Dermis microvascular lymphatic vessel endothelial cell (primary cell): ENCODE results near the gene MAD1L1. TPM values are rescaled to one million over a fixed set of nuclear protein-coding genes. Genes with fewer than 3 reads are reported as not detected.

Experiments used
- DNase-seq, 2 donors: peaks; one replicate each; pipeline versions ENCODE4 v3.0.0 to v3.0.0-alpha.2; 2010; ENCODE audit warnings: low read depth in 2 of 2
- total RNA-seq: library from RNA; depleted of rRNA; stranded (reverse); fragments of >200 nt; gene quantifications from 2 replicates; pipeline ENCODE4 v1.2.1, GENCODE V29; 2014

Gene MAD1L1
- total RNA-seq, 1 donor from 2014 or later: 41.1 TPM

DNA sequence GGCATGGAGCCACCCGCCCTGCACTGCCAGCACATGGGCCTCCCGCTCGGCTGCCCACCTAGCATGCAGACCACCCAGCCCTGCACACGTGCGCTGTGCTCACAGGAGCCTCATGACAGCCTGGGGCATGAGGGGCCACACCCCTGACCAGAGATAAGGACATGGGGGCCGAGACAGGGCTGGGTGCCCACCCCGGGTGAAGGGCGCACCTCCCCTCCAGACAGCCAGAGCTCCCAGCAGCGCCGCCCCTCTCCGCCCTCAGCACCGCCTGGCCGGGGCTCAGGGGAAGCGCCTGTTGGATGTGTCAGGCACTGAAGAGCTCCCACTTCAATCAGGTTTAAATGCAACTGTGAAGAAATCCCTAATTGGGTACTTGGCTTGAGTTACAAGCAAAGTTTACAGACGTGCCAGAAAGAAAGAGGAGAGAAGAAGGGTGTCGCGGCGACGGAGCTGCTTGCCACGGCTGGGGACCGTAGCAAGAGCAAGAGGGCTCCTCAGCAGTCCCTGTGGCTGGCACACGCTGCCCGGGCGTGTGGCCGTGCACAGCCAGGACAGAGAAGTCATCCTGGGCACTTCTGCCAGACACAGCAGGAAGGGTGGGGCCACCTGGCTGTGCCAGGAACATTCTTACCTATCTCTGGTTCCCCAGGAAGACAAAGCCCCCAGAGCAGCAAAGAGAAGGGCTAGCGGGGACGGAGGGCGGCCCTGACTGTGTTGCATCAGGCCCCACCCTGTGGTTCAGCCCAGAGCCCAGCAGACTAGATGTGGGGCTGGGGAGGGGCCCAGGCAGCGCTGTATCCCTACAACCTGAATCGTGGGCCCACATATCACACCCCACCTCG, 315.3 kb downstream of the MAD1L1 start:
- no peak for DNase-seq

DNA sequence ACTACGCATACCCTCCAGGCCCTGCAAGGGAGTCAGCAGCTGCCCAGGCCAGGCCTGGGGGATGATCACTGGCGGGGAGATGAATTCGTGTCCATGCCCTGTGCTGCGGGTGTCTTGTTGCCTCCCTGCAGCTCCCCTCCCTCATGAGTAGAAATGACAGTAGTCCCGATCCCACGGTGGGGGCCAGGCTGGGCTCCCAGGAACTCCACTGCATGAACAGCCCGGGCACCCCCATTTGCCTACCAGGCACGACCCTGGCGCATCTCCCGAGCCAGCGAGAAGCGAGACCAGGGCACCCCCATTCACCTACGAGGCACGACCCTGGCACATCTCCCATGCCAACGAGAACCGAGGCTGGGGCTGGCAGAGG, 316.2 kb downstream of the MAD1L1 start:
- no peak for DNase-seq

DNA sequence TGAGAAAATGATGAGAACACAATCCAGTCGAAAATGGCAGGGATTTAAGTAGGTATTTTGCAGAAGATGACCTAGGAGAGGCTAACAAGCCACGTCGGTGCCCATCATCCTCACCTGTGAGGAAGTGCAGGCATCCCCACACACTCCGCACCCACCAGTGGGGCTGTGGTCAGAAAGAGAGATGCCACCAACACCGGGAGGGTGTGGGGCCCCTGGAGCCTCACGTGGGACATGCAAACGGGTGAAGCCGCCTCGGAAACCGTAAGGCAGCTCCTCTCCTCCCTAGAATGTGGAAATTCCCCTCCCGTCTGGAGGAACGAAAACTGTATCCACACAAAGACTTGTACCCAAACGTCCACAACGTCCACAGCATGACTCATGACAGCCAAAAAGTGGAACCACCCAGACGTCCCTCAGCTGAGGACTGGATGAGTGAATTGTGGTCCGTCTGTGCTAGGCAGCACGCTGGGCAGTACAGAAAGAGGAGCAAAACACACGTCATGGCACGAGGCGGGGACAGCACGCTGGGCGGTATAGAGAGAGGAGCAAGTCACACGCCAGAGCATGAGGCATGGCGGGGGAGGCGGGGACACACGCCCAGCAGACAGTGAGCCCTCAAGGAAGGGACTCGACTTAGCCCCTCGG, 316.7 kb downstream of the MAD1L1 start:
- DNase-seq: no peak

DNA sequence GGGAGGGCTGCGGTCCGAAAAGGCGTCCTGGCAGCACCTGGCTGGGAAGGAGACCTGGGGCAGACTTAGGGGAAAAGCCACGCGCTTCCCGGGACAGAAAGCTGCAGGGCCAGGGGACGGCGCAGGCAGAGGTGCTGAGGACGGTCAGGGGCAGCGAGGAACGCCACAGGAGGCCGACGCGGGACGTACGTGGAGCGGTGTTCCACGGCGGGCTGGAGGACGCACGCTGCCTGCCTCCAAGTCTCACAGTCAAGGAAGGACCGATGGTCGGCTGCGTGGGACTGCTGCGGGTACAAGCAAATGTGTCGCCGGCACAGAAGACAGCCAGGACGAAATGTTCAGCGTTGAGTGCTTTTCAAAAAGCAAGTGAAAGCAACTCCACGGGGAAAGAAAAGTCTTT, 317.4 kb downstream of the MAD1L1 start:
- no peak for DNase-seq

- DNase-seq: no peak
Observed at GRCh38 chr7:1914743-1915142, 318.0 kb downstream of the MAD1L1 start.

GRCh38 chr7:1914321-1914720, 318.4 kb downstream of the MAD1L1 start:
- DNase-seq: no peak

- no peak for DNase-seq
Observed at GRCh38 chr7:1913466-1914282, 319.1 kb downstream of the MAD1L1 start.

DNA sequence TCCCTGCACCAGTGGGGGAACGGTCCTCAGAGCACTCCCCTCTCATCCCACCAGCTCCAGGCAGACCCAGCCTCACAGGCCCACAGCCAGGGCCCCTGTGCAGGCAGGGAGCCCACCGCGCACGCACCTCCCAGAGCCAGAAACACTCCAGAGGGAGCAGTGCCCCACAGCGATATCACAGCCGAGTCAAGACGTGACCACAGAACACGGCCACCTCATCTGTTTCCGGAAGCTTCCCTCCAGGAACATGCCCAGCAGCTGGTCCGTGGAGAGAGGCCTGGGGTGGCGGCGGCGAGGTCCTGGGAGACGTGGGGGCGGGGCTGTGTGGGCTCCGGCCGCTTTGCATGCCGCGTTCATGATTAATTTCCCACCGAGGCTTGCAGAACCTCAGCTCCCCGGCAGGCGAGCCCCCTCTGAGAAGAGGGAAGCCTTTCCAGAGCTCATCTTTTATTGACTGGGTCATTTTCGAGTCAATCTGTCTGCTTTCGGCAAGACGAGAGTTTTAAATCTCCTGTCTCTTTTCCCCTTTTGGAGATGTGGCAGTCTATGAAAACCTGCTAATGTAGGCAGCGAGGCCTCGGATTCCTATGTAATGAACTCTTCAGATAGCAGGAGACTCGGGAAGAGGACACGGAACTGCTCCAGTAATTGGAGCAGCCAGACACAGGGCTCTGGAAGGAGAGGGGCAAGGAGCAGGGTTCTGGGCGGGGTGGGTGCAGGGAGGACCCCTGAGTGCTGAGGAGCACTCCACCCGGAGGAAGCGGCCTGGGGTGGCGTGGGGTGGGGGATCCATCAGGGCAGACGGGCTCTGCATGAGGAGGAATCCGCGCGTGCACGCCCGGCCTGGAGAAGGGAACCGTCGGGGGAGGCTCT, 319.9 kb downstream of the MAD1L1 start:
- DNase-seq: no peak

GRCh38 chr7:1911571-1911970, 321.2 kb downstream of the MAD1L1 start:
- DNase-seq: no peak

GRCh38 chr7:1910827-1911226, 321.9 kb downstream of the MAD1L1 start:
- DNase-seq: no peak

DNA sequence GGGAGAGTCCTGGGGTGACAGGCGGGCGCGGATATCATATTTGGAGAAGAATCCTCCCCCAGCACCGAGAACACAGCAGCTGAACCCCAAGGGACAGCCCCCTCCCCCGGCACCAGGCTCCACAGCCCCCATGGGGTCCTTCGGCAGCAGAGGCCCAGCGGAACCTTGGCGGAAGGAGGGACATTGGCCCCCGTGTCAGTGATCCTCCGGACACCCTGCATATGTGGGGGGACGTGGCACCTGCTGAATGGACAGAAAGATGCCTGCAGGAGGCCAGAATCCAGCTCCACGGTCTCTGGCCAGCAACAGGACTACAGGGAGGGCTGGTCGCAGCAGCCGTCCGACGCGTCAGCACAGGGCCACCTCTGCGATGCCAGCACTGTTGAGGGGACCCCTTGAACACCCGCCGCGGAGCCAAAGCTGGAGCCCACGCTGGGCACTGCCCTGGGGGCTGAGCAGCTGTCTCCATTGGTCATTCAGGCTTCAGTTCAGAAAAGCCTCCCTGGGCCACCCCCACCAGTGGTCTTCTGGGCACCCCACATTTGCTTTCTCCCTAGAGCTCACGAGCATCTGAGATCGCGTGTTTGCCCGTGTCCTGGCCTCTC, 322.6 kb downstream of the MAD1L1 start:
- DNase-seq: no peak

DNA sequence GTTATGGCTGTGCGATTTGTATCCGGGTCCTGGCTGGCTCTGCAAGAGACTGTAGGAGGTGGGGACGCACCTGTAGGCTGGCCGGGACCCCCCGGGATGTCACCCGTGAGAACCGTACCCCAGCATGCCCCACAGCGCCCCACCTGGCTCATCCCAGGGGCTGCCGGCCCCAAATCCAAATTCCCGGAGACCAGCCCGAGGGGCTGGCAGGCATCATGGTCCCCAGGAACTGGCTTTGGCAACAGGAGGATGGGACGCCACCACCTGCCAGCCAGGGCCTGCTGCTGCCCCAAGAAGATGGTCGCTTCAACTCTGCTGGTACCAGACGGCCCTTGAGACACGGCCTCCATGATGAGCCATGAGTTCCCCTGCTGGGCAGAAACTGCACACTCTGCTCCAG, 323.3 kb downstream of the MAD1L1 start:
- no peak for DNase-seq

- no peak for DNase-seq
Observed at GRCh38 chr7:1908823-1909420, 323.8 kb downstream of the MAD1L1 start.

- DNase-seq: no peak
Observed at GRCh38 chr7:1907751-1908365, 324.9 kb downstream of the MAD1L1 start.

DNA sequence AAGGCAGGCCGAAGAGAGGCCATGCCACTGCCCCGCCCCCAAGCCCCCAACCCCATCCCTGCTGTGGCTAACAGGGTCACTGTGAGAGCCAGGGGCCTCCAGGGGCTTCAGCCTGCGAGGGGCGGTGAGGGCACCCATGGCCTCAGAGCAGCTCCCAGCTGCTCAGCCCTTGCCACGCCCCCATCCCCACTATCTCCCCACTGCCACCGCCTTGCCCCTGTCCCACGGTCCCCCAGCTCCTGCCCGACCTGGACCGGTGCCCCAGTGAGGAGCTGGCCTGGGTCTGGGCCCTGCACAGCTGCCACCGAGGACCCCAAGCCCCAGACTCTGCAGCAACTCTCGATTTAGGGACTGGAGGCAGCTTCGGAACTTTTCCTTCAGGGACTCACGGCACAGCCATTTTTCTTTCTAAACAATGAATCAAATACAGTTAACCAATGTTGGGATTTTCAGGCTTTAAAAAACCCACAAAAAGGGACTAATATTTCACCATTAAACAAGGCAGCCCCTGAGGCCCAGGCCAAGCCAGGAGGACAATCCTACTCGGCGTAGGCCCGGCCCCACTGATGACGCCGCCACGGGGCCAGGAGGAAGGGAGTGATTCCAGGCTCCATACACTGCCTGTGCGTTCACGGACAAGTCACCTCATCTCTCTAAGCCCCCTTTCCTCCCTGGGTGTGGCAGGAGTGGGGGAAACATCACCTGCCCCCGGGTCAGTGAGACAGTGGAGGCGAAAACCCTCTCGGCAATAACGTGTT, 325.6 kb downstream of the MAD1L1 start:
- no peak for DNase-seq

- no peak for DNase-seq
Observed at GRCh38 chr7:1906087-1906830, 326.5 kb downstream of the MAD1L1 start.

- DNase-seq: no peak
Observed at GRCh38 chr7:1902231-1902855, 330.4 kb downstream of the MAD1L1 start.
